Activated CD4-positive, alpha-beta T cell treated with anti-CD3 and anti-CD28 coated beads for 48 hours (primary cell): ENCODE data around the gene PXMP2.
"Not testable (repeated sequence)": the region's sequence is repeated elsewhere in the genome, so short reads cannot be mapped to it uniquely, and the experiment has no call there.

ENCODE experiments used
- DNase-seq: peaks from one replicate; pipeline ENCODE4 v3.0.0-alpha.2; 2020

Gene PXMP2

GRCh38 chr12:132660996-132661395 is 26.4 kb upstream of the PXMP2 start:
- no peak for DNase-seq

DNA sequence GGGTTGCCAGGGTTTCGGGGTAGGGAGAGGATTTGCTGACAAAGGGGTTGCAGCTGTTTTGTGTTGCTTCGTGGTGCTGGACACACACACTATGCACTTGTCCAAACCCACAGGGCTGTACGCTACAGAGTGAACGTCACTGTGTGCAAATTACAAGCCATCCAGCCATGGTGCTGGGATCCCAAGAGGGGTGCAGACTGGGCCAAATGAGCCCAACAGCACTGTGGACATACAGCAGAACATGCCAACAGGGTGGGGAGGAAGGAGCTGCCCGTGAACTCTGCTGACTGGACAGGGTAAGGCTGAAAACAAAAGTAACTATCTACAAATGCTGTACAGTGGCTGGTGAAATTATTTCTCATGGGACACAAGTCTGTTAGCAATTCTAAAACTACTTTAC is 25.4 kb upstream of the PXMP2 start:
- DNase-seq = no peak

DNA sequence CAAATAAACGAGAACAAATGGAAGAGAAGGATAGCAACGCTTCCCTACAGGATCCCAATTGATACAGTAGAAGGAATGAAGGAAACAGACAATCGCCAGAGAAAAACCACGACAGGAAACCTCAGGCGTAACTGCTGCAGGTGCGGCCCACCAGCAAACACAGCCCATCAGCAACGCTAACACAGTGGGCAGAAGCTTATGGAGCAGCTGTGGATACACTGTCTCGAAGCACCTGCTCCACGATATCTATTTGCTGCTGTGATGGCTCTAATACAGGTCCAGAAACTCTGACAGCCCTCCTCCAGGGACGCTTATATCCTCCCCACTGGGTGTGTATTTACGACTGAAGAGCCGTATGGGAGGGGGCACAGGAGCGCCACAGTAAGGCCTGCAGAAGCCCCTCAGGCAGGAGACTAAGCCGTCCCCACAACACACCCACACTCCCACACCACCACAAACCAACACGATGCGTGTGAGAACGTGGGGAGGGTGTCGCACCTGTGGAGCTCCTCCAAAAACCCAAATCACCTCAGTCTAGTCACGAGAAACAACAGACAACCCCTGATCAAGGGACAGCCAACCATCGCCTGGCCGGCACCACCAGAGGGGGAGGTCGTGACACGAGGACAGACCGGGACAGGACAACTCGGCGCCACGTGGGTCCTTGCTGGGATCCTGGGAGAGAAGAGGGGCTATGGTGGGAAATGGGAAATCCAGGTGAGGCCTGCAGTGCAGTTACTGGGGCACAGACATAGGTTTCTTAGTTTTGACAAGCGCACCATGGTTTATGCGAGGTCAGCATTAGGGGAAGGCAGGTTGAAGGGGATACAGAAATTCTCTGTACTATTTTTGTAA is 24.3 kb upstream of the PXMP2 start:
- DNase-seq = no peak

GRCh38 chr12:132664206-132665148 is 22.9 kb upstream of the PXMP2 start:
- no peak for DNase-seq

GRCh38 chr12:132665149-132665491 is 22.3 kb upstream of the PXMP2 start:
- no peak for DNase-seq

DNA sequence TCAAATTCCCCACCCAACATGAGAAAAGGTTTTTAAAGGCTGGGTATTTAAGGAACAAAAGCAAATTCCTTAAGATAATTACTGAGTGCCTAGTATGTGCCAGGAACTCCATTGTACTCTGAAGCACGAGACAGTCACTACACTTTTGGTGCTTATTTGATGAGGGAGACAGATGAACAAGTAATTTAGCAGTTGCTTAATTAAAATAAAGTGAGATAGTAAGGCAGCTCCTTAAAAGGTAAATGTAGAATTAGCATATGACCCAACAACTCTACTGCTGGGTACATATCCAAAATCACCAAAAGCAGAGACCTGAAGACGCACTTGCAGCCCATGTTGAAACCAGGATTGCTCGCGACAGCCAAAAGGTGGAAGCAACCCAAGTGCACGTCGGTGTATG is 21.6 kb upstream of the PXMP2 start:
- DNase-seq = no peak

DNA sequence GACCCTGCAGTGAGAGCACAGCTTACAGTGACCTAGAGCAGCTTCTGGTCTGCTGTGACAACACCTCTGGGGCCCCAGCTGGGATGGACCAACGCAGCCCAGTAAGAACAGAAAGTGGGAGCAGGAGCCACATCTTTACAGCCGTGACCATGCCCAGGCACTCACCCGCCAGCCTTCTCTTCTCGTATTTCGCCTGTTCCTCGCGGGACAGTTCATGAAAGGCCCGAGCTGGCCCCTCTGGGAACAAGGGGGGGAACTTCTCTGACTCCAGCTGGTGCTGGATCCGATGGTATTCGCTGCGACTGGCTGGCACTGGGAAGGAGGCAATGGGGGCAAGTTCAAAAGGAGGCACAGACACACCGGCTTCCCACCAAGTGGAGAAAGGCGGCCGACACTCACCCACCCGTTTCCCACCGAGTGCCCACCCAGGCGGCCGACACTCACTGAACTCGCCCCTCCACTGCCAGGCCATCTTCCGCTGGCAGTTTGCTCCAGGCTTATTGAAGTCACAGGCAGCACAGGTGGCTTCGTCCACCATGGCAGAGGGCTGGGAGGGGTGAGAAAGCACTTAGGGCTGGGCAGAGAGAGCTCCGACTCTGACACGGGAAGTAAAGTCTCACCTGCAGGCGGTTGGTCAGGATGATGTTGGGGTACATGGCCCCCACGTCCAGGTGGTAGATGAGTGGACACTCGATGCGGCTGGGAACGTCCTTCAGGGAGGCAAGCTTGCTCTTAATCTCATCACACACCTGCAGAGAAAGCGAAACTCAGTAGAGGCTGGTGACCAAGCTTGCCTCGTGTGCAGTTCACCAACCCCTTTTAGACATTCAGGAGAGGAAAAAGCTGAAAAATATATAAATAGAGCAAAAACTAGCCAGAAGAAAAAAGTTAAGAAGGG is 18.9 kb upstream of the PXMP2 start:
- DNase-seq = no peak

GRCh38 chr12:132669166-132669879 is 18.1 kb upstream of the PXMP2 start:
- DNase-seq = no peak

- no peak for DNase-seq
Observed at GRCh38 chr12:132672116-132672515, 15.3 kb upstream of the PXMP2 start.

DNA sequence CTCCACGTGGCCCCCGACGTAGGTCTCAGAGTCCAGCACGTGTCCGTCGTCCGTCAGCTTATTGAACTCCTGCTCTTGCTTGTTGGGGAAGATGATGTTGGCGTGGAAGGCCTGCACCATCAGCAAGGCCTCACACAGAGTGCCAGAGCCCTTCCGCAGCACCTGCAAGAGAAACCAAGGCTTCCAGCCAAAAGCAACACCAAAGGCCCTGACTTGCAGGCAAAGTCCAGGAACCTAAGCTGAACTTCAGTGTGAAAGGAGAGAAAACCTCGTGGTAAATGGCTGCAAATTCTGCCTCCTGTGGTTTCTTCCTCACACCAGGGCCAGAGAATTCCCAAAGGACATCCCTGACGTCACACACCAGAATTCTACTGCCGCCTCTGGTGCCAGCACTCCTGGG is 14.7 kb upstream of the PXMP2 start:
- DNase-seq = no peak

- DNase-seq = no peak
Observed at GRCh38 chr12:132673288-132674179, 13.9 kb upstream of the PXMP2 start.

- no peak for DNase-seq
Observed at GRCh38 chr12:132674561-132674960, 12.8 kb upstream of the PXMP2 start.

DNA sequence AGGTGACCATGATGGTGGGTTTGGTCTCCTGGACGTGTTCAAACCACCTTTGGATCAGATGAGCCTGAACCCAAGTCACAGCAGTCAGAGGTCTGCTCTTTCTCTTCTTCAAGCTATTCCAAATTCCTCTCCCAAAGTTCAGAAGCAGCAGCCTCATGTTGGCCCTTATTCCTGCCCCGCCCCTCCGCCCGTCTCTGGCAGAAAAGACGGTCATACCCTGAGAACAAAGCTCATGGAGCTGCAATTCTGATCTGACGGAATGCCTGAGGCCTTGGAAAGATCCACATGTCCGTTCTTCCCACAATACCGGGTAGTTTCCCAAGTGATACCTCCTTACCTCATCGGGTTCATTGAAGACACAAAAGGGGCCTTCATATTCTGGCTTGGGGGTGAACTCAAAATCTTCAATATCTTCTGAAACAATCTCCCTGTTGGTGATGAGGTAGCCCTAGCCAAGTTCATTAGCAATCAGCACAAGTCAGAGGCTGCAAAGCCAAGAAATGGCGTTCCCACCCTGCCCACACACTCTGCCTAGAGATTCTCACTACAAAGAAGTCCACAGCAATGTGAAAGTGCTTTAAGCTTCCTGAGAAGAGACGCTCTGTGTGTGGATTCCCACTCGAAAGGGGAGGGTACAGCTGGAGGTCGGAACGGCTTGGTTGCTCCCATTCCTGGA is 11.5 kb upstream of the PXMP2 start:
- no peak for DNase-seq

DNA sequence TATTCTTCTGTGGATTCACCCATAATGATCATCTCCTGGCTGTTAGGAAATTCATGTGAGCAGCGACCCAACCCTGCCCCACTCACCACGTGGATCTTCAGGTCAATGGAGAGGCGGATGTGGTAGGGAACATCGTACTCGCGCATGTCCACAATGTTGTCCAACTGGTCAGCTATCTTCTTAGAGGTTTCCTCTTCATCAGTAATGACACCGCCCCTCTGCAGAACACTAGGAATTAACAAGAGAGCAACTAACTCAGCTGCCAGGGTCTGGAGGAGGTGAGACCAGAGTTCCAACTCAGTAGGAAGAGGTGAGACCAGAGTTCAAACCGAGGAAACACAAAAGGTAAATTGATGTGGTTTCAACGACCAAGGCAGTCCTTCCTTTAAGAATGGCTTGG is 9.9 kb upstream of the PXMP2 start:
- no peak for DNase-seq

DNA sequence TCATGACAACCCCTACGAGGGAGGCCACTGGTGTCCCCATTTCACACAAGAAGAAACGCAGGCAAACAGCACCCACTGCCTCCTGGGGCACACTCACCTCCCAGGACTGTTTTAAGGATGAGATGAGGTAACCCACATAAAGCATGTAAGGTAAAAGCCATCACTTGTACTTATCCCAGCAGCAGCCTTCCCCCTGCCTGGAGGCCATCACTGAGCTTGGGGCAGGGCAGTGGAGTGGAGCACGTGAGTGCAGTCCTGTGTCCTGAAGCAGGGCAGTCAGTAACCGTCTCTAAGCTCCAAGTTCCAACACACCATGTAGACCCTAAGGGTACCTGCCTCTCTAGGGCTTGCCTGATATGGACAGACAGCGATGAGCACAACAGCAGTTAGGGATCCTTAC is 2.0 kb upstream of the PXMP2 start:
- DNase-seq = no peak

DNA sequence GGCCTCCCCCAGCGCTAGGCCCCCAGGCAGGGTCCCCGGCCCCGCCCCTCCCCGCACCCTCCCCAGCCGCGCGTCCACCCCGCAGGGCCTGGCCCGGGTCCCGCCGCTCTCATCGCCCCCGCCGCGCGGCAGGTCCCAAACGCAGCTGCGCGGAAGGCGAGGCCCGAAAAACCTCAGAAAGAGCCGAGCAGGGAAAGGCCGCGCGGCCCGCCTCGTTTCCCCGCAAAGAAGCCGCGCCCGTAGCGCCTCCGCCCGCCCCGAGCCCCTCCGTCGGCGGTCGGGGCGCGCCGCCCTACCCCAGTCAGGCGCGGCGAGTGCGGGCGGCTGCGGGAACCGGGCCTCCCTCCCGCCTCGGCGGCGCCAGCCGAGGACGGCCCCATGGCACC is 569 bp upstream of the PXMP2 start:
- DNase-seq = no peak

- DNase-seq = no peak
Observed at GRCh38 chr12:132689227-132689626, 1.8 kb downstream of the PXMP2 start.

- DNase-seq = no peak
Observed at GRCh38 chr12:132690112-132690511, 2.7 kb downstream of the PXMP2 start.

DNA sequence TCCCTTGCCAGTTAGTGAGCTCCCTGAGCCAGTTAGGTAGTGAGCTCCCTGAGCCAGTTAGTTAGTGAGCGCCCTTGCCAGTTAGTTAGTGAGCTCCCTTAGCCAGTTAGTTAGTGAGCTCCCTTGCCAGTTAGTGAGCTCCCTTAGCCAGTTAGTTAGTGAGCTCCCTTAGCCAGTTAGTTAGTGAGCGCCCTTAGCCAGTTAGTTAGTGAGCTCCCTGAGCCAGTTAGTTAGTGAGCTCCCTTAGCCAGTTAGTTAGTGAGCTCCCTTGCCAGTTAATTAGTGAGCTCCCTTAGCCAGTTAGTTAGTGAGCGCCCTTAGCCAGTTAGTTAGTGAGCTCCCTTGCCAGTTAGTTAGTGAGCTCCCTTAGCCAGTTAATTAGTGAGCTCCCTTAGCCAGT is 4.6 kb downstream of the PXMP2 start:
- not testable (repeated sequence) for DNase-seq

- not testable (repeated sequence) for DNase-seq
Observed at GRCh38 chr12:132694888-132695287, 7.5 kb downstream of the PXMP2 start.

DNA sequence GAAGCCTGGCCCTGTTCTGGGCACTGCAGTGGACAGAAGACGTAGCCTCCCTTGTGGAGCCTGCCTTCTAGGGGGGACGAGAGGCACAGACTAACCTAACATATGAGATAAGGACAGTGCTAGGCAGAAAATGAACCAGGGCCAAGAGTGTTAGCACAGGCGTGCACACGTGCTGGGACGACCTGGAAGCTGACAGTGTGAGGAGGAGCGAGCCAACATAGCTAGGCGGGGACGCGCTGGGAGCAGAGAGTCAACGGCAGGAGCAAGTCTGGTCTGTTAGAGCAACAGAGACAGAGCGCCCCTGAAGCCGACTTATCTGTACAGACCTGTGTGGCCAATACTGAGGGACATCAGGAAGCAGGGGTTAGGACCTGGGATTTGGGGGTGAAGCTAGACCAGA is 8.0 kb downstream of the PXMP2 start:
- DNase-seq = no peak
